GM12878 (cell line): ENCODE data around the gene EEF1AKMT3. TPM values are rescaled to one million over a fixed set of nuclear protein-coding genes. Genes with fewer than 3 reads are reported as not detected.

Source experiments
- RBBP5 ChIP-seq: fragments of 200-600 bp; sonication (generic); conservative IDR thresholded peaks from 2 replicates; pipeline ENCODE4 v1.6.1; 2016
- TARDBP ChIP-seq: IDR thresholded peaks from 2 replicates; pipeline ENCODE4 v1.6.1; 2016; ENCODE audit warnings: borderline replicate concordance
- USF1 ChIP-seq: IDR thresholded peaks from 2 replicates; pipeline ENCODE4 v1.6.1; 2011; ENCODE audit warnings: borderline replicate concordance, low read depth, mild to moderate bottlenecking, moderate library complexity, mixed read lengths, low read length; ENCODE audit not compliant: insufficient read depth; ENCODE audit errors: extremely low read length
- USF2 ChIP-seq: IDR thresholded peaks from 2 replicates; pipeline ENCODE4 v1.6.1; 2011; ENCODE audit warnings: low read depth, low read length, improper control_type of control experiment, borderline replicate concordance
- ZNF274 ChIP-seq: IDR thresholded peaks from one replicate; pipeline ENCODE4 v1.8.0; 2011; ENCODE audit not compliant: insufficient read length, insufficient read depth
- polyA plus RNA-seq, 11 experiments: library from polyadenylated mRNA; depleted of rRNA in 4 of 11; unstranded in 6 of 11; stranded (reverse) in 5 of 11; fragments of >200 nt; fragmentation: Nextera tagmentation in 4 of 11; fragmentation: Illumina TruSeq in 1 of 11; extraction: Ambion mirVana in 4 of 11; extraction: Trizol in 1 of 11; gene quantifications; 1 replicate in 1 of 11; 2 replicates in 10 of 11; pipeline versions ENCODE4 v1.2.1 to v1.2.3, GENCODE V29; 2011 to 2016; ENCODE audit warnings: inconsistent platforms in 2 of 11, missing spikeins in 2 of 11, low read depth in 1 of 11
- total RNA-seq, 4 experiments: library from RNA; depleted of rRNA in 3 of 4; stranded (reverse); fragments of >200 nt in 3 of 4; fragmentation: Illumina TruSeq in 1 of 4; extraction: Trizol in 1 of 4; gene quantifications; 2 replicates each; pipeline versions ENCODE4 v1.2.1 to v1.2.3, GENCODE V29; 2013 to 2021
- TF ChIP-seq, protein P1 (sequence below), 3 experiments: IDR thresholded peaks in 2 of 3; conservative IDR thresholded peaks in 1 of 3; 2 replicates each; pipeline ENCODE4 v1.5.1; 2011; ENCODE audit warnings: low read depth in 3 of 3, low read length in 3 of 3, mild to moderate bottlenecking in 3 of 3, control low read depth in 2 of 3, moderate library complexity in 2 of 3, inconsistent platforms in 1 of 3, mixed read lengths in 1 of 3; ENCODE audit not compliant: control insufficient read depth in 2 of 3, insufficient read depth in 1 of 3; ENCODE audit errors: extremely low read depth in 1 of 3
- TF ChIP-seq, protein P2 (sequence below): IDR thresholded peaks from 2 replicates; pipeline ENCODE4 v1.6.1; 2011; ENCODE audit warnings: borderline replicate concordance, low read depth, mild to moderate bottlenecking, moderate library complexity, low read length; ENCODE audit not compliant: insufficient read depth, poor library complexity, severe bottlenecking

The EEF1AKMT3 gene
- total and polyA plus RNA-seq, 10 of the 15 experiments (the other 5 are each of a cell fraction or from before 2014, with no cell fraction given): 1.2 to 8.2 (median 3.5) TPM

- TF ChIP-seq, protein P1, sequence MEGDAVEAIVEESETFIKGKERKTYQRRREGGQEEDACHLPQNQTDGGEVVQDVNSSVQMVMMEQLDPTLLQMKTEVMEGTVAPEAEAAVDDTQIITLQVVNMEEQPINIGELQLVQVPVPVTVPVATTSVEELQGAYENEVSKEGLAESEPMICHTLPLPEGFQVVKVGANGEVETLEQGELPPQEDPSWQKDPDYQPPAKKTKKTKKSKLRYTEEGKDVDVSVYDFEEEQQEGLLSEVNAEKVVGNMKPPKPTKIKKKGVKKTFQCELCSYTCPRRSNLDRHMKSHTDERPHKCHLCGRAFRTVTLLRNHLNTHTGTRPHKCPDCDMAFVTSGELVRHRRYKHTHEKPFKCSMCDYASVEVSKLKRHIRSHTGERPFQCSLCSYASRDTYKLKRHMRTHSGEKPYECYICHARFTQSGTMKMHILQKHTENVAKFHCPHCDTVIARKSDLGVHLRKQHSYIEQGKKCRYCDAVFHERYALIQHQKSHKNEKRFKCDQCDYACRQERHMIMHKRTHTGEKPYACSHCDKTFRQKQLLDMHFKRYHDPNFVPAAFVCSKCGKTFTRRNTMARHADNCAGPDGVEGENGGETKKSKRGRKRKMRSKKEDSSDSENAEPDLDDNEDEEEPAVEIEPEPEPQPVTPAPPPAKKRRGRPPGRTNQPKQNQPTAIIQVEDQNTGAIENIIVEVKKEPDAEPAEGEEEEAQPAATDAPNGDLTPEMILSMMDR (IDR thresholded peaks at IDR 0.05 in 2 of 3, conservative IDR thresholded peaks at IDR 0.05 in 1 of 3; ENCODE audit: control insufficient read depth in 2 of 3, extremely low read depth in 1 of 3, insufficient read depth in 1 of 3, low read depth in 3 of 3, low read length in 3 of 3): no peak
- TF ChIP-seq USF1 (no peak), TARDBP (no peak), USF2 (no peak), ZNF274 (no peak), RBBP5 (no peak)
- TF ChIP-seq, protein P2, sequence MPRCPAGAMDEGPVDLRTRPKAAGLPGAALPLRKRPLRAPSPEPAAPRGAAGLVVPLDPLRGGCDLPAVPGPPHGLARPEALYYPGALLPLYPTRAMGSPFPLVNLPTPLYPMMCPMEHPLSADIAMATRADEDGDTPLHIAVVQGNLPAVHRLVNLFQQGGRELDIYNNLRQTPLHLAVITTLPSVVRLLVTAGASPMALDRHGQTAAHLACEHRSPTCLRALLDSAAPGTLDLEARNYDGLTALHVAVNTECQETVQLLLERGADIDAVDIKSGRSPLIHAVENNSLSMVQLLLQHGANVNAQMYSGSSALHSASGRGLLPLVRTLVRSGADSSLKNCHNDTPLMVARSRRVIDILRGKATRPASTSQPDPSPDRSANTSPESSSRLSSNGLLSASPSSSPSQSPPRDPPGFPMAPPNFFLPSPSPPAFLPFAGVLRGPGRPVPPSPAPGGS: no peak
These were observed 17.3 kb upstream of the EEF1AKMT3 start (continued) for GRCh38 chr12:57755194-57755453.
